ENCODE data around the gene GPC5. TPM values are rescaled to one million over a fixed set of nuclear protein-coding genes. Genes with fewer than 3 reads are reported as not detected.

Gene GPC5
- total and polyA plus RNA-seq, 2 of the 13 experiments (the other 11 are each of a cell fraction or from before 2014, with no cell fraction given), result 0.02 to 0.07 TPM

DNA sequence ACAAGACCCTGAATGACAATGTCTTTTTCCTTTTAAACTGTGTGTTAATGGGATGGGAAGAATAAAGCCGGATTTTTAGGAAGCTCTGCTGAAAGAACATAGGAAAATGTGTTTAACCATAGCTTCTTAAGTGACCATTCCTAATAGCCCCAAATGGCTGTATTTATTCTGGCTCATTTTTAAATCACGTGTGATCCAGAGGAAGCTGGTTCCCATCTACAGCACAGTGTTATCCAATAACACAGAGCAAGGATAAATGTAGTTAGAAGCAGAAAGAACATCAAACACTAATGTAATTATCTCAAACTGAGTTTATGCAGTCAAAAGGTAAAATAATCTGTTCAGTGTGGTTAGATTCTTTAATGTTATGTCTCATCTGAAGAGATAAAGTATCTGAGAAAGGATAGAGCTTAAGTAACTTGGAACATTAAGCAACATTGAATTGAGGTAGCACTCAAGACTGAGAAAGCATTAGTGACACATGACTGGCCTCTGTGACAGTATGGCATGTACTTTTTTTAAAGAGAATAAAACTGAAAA, 853.3 kb downstream of the GPC5 start:
- in situ Hi-C loops (cut with HindIII; ENCODE audit: extremely low pct_ligation_motif_present, low pct_unique_long_range_greater_than_20kb), result no loop called here
- ChIA-PET POLR2A (no interaction called here), CTCF (ENCODE audit: low intra/inter-chr PET ratio, low total read pairs) (no interaction called here)
- Histone ChIP-seq H3K36me3 (replicated peaks in 1 of 2; ENCODE audit: control insufficient read depth in 1 of 2, insufficient read depth in 2 of 2, low read length in 2 of 2) (no peaks in the 10 kb centered on the region), H3K27me3 (ENCODE audit: control insufficient read depth in 1 of 2, insufficient read depth in 2 of 2, low read length in 2 of 2) (no peaks in the 10 kb centered on the region), H4K20me1 (ENCODE audit: insufficient read depth, low read length) (no peaks in the 10 kb centered on the region), H3K9me3 (ENCODE audit: low read length) (no peaks in the 10 kb centered on the region), H2AFZ (ENCODE audit: low read length) (no peak overlapping the region), H3K4me1 (ENCODE audit: insufficient read depth, low read length) (no peaks in the 10 kb centered on the region), H3K9ac (ENCODE audit: insufficient read depth, low read depth, low read length) (no peak overlapping the region), H3K4me2 (ENCODE audit: low read depth, low read length) (no peak overlapping the region), H3K79me2 (ENCODE audit: insufficient read depth, low read length) (no peaks in the 10 kb centered on the region), H3K4me3 (replicated peaks in 1 of 3; ENCODE audit: insufficient read depth in 1 of 3, low read depth in 2 of 3, low read length in 3 of 3) (no peak overlapping the region), H3K27ac (ENCODE audit: extremely low read length, insufficient read depth, low read length) (no peak overlapping the region)
- intact Hi-C loops (cut with micrococcal nuclease; ENCODE audit: unreplicated experiment), result no loop called here
- WGBS (ENCODE audit: low lambda C conversion rate), result 0% methylated on average over 2 of the region's 2 CpGs
- TF ChIP-seq, protein P1, sequence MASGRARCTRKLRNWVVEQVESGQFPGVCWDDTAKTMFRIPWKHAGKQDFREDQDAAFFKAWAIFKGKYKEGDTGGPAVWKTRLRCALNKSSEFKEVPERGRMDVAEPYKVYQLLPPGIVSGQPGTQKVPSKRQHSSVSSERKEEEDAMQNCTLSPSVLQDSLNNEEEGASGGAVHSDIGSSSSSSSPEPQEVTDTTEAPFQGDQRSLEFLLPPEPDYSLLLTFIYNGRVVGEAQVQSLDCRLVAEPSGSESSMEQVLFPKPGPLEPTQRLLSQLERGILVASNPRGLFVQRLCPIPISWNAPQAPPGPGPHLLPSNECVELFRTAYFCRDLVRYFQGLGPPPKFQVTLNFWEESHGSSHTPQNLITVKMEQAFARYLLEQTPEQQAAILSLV (CRISPR knock-in tag; IDR thresholded peaks at IDR 0.05; ENCODE audit: borderline replicate concordance), result no peak
- no TSS peak for BruUV-seq (replicated peaks)
- no peak for ATAC-seq
- FAIRE-seq, result no peak
- DNase-seq (ENCODE audit: low spot score), result no peak

DNA sequence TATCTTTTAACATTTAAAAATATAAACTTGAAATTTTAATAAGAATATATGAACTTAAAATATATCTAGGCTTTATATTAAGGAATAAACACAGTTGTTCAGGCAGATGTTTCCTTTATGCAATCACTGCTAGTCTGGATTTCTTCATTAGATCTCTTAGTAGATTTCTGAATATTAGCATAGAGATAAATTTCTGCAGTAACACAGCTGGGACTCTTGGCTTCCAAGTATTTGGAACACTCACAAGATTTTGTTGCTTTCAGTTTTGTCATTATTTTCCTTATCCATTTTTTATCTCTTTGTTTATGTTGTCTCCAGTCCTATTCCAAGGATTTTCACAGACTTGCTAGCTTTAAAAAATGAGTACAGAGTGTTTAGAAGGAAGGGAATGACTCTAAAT, 857.1 kb downstream of the GPC5 start:
- no peaks in the 10 kb centered on the region for H3K9me3 ChIP-seq (ENCODE audit: low read length)
- H3K4me2 ChIP-seq (ENCODE audit: low read depth, low read length), result no peak overlapping the region
- H2AFZ ChIP-seq (ENCODE audit: low read length), result no peak overlapping the region
- no peaks in the 10 kb centered on the region for H4K20me1 ChIP-seq (ENCODE audit: insufficient read depth, low read length)
- no peak overlapping the region for H3K4me3 ChIP-seq (replicated peaks in 1 of 3; ENCODE audit: insufficient read depth in 1 of 3, low read depth in 2 of 3, low read length in 3 of 3)
- DNase-seq (ENCODE audit: low spot score) (no peak), FAIRE-seq (no peak), ATAC-seq (no peak)
- H3K27me3 ChIP-seq (ENCODE audit: control insufficient read depth in 1 of 2, insufficient read depth in 2 of 2, low read length in 2 of 2), result no peaks in the 10 kb centered on the region
- BruUV-seq (replicated peaks), result no TSS peak
- H3K9ac ChIP-seq (ENCODE audit: insufficient read depth, low read depth, low read length), result no peak overlapping the region
- ChIA-PET CTCF (ENCODE audit: low intra/inter-chr PET ratio, low total read pairs) (no interaction called here), POLR2A (no interaction called here)
- H3K36me3 ChIP-seq (replicated peaks in 1 of 2; ENCODE audit: control insufficient read depth in 1 of 2, insufficient read depth in 2 of 2, low read length in 2 of 2), result no peaks in the 10 kb centered on the region
- no peaks in the 10 kb centered on the region for H3K79me2 ChIP-seq (ENCODE audit: insufficient read depth, low read length)
- no peaks in the 10 kb centered on the region for H3K4me1 ChIP-seq (ENCODE audit: insufficient read depth, low read length)
- intact Hi-C loops (cut with micrococcal nuclease; ENCODE audit: unreplicated experiment) (no loop called here), in situ Hi-C loops (cut with HindIII; ENCODE audit: extremely low pct_ligation_motif_present, low pct_unique_long_range_greater_than_20kb) (no loop called here)
- H3K27ac ChIP-seq (ENCODE audit: extremely low read length, insufficient read depth, low read length), result no peak overlapping the region
- TF ChIP-seq, protein P2, sequence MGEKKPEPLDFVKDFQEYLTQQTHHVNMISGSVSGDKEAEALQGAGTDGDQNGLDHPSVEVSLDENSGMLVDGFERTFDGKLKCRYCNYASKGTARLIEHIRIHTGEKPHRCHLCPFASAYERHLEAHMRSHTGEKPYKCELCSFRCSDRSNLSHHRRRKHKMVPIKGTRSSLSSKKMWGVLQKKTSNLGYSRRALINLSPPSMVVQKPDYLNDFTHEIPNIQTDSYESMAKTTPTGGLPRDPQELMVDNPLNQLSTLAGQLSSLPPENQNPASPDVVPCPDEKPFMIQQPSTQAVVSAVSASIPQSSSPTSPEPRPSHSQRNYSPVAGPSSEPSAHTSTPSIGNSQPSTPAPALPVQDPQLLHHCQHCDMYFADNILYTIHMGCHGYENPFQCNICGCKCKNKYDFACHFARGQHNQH (CRISPR knock-in tag; IDR thresholded peaks at IDR 0.05), result no peak
- TF ChIP-seq, protein P3, sequence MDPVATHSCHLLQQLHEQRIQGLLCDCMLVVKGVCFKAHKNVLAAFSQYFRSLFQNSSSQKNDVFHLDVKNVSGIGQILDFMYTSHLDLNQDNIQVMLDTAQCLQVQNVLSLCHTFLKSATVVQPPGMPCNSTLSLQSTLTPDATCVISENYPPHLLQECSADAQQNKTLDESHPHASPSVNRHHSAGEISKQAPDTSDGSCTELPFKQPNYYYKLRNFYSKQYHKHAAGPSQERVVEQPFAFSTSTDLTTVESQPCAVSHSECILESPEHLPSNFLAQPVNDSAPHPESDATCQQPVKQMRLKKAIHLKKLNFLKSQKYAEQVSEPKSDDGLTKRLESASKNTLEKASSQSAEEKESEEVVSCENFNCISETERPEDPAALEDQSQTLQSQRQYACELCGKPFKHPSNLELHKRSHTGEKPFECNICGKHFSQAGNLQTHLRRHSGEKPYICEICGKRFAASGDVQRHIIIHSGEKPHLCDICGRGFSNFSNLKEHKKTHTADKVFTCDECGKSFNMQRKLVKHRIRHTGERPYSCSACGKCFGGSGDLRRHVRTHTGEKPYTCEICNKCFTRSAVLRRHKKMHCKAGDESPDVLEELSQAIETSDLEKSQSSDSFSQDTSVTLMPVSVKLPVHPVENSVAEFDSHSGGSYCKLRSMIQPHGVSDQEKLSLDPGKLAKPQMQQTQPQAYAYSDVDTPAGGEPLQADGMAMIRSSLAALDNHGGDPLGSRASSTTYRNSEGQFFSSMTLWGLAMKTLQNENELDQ (CRISPR knock-in tag; IDR thresholded peaks at IDR 0.05; ENCODE audit: borderline replicate concordance), result no peak
- TF ChIP-seq ZNF282 (IDR thresholded peaks at IDR 0.05; ENCODE audit: partially characterized antibody), result no peak
- no peak for TF ChIP-seq ZNF367 (CRISPR knock-in tag; IDR thresholded peaks at IDR 0.05; ENCODE audit: borderline replicate concordance)
- TF ChIP-seq, protein P4, sequence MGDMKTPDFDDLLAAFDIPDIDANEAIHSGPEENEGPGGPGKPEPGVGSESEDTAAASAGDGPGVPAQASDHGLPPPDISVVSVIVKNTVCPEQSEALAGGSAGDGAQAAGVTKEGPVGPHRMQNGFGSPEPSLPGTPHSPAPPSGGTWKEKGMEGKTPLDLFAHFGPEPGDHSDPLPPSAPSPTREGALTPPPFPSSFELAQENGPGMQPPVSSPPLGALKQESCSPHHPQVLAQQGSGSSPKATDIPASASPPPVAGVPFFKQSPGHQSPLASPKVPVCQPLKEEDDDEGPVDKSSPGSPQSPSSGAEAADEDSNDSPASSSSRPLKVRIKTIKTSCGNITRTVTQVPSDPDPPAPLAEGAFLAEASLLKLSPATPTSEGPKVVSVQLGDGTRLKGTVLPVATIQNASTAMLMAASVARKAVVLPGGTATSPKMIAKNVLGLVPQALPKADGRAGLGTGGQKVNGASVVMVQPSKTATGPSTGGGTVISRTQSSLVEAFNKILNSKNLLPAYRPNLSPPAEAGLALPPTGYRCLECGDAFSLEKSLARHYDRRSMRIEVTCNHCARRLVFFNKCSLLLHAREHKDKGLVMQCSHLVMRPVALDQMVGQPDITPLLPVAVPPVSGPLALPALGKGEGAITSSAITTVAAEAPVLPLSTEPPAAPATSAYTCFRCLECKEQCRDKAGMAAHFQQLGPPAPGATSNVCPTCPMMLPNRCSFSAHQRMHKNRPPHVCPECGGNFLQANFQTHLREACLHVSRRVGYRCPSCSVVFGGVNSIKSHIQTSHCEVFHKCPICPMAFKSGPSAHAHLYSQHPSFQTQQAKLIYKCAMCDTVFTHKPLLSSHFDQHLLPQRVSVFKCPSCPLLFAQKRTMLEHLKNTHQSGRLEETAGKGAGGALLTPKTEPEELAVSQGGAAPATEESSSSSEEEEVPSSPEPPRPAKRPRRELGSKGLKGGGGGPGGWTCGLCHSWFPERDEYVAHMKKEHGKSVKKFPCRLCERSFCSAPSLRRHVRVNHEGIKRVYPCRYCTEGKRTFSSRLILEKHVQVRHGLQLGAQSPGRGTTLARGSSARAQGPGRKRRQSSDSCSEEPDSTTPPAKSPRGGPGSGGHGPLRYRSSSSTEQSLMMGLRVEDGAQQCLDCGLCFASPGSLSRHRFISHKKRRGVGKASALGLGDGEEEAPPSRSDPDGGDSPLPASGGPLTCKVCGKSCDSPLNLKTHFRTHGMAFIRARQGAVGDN (CRISPR knock-in tag; IDR thresholded peaks at IDR 0.05), result no peak
- no peak for TF ChIP-seq TCF12 (IDR thresholded peaks at IDR 0.05)
- no peak for TF ChIP-seq TCF12 (CRISPR knock-in tag; IDR thresholded peaks at IDR 0.05)
- TF ChIP-seq ZMYM4 (CRISPR knock-in tag; IDR thresholded peaks at IDR 0.05), result no peak

Data from HepG2 (cell line).